ENCODE data around the gene PDE6B. TPM values are rescaled to one million over a fixed set of nuclear protein-coding genes. Genes with fewer than 3 reads are reported as not detected.

The PDE6B gene
- total and polyA plus RNA-seq, 2 of the 13 experiments (the other 11 are each of a cell fraction or from before 2014, with no cell fraction given) = 0.38 to 0.40 TPM

DNA sequence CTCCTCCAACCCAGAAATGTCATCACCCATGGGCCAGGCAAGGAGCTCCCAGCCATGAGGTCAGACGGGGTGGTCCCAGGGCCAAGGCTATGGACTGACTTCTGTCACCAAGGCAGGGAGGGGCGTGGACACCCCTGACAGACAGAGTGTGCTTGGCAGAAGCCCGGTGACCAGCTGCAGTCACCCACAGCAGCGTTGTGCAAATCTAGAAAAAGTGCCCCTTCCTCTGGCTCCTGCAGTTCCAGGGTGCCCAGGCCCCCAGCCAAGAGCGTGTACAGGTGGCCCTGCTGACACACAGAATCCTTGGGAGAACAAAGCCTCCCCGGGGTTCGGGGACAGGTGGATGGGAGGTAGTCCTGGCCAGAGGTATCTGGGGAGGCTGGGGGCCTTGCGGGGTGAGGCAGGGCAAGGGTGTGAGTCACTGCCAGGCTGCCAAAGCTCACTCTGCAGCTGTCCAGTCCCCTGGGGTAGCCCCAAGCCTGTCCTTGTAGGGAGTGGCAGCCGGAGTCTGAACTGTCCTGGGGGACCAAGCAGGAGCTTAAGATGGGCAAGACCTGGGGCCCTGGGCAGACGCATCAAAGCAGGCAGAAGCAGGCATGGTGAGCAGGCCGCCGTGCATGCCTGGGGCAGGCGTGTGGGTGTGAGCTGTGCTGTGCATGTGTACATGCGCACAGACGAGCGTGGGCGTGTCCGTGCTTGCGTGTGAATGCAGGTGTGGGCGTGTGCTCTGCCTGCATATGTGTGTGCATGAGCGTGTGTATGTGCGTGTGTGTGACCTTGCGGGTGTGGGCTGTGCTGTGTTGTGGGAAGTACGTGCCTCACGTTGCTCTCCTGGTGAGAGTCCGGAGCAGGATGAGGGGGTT is 52.3 kb downstream of the PDE6B start (continued):
- TF ChIP-seq, protein P1, sequence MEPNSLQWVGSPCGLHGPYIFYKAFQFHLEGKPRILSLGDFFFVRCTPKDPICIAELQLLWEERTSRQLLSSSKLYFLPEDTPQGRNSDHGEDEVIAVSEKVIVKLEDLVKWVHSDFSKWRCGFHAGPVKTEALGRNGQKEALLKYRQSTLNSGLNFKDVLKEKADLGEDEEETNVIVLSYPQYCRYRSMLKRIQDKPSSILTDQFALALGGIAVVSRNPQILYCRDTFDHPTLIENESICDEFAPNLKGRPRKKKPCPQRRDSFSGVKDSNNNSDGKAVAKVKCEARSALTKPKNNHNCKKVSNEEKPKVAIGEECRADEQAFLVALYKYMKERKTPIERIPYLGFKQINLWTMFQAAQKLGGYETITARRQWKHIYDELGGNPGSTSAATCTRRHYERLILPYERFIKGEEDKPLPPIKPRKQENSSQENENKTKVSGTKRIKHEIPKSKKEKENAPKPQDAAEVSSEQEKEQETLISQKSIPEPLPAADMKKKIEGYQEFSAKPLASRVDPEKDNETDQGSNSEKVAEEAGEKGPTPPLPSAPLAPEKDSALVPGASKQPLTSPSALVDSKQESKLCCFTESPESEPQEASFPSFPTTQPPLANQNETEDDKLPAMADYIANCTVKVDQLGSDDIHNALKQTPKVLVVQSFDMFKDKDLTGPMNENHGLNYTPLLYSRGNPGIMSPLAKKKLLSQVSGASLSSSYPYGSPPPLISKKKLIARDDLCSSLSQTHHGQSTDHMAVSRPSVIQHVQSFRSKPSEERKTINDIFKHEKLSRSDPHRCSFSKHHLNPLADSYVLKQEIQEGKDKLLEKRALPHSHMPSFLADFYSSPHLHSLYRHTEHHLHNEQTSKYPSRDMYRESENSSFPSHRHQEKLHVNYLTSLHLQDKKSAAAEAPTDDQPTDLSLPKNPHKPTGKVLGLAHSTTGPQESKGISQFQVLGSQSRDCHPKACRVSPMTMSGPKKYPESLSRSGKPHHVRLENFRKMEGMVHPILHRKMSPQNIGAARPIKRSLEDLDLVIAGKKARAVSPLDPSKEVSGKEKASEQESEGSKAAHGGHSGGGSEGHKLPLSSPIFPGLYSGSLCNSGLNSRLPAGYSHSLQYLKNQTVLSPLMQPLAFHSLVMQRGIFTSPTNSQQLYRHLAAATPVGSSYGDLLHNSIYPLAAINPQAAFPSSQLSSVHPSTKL (CRISPR knock-in tag; IDR thresholded peaks at IDR 0.05) = no peak
- TF ChIP-seq SRY (CRISPR knock-in tag; IDR thresholded peaks at IDR 0.05) (no peak), MXI1 (IDR thresholded peaks at IDR 0.05; ENCODE audit: borderline replicate concordance, low read depth, low read length) (peak; percentile 73; the same call in 2 of the 3 replicates), MYC (CRISPR knock-in tag; IDR thresholded peaks at IDR 0.05; ENCODE audit: borderline replicate concordance) (peak; percentile 49; the same call in 1 of the 2 replicates), SNRNP70 (IDR thresholded peaks at IDR 0.05; ENCODE audit: low read depth, low read length) (no peak), NRL (CRISPR knock-in tag; IDR thresholded peaks at IDR 0.05; ENCODE audit: borderline replicate concordance) (no peak; the same call in 1 of the 2 replicates), ZNF672 (CRISPR knock-in tag; IDR thresholded peaks at IDR 0.05) (0 out of 2 replicates have a peak, but pooled peaks have one; percentile 56), SAP130 (CRISPR knock-in tag; IDR thresholded peaks at IDR 0.05; ENCODE audit: low read depth) (peak; percentile 10; the same call in 1 of the 2 replicates), FOXA3 (CRISPR knock-in tag; IDR thresholded peaks at IDR 0.05) (peak; percentile 45; the same call in 1 of the 2 replicates), ZNF747 (CRISPR knock-in tag; IDR thresholded peaks at IDR 0.05; ENCODE audit: borderline replicate concordance) (no peak), NONO (IDR thresholded peaks at IDR 0.05) (no peak), NONO (CRISPR knock-in tag; conservative IDR thresholded peaks at IDR 0.05) (peak; percentile 53), RXRB (CRISPR knock-in tag; IDR thresholded peaks at IDR 0.05; ENCODE audit: borderline replicate concordance) (peak; percentile 43; the same call in 1 of the 2 replicates), FOSL2 (CRISPR knock-in tag; IDR thresholded peaks at IDR 0.05) (peak; percentile 54)
- TF ChIP-seq, protein P2, sequence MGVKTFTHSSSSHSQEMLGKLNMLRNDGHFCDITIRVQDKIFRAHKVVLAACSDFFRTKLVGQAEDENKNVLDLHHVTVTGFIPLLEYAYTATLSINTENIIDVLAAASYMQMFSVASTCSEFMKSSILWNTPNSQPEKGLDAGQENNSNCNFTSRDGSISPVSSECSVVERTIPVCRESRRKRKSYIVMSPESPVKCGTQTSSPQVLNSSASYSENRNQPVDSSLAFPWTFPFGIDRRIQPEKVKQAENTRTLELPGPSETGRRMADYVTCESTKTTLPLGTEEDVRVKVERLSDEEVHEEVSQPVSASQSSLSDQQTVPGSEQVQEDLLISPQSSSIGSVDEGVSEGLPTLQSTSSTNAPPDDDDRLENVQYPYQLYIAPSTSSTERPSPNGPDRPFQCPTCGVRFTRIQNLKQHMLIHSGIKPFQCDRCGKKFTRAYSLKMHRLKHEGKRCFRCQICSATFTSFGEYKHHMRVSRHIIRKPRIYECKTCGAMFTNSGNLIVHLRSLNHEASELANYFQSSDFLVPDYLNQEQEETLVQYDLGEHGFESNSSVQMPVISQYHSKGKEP (CRISPR knock-in tag; IDR thresholded peaks at IDR 0.05) = no peak
- TF ChIP-seq, protein P3, sequence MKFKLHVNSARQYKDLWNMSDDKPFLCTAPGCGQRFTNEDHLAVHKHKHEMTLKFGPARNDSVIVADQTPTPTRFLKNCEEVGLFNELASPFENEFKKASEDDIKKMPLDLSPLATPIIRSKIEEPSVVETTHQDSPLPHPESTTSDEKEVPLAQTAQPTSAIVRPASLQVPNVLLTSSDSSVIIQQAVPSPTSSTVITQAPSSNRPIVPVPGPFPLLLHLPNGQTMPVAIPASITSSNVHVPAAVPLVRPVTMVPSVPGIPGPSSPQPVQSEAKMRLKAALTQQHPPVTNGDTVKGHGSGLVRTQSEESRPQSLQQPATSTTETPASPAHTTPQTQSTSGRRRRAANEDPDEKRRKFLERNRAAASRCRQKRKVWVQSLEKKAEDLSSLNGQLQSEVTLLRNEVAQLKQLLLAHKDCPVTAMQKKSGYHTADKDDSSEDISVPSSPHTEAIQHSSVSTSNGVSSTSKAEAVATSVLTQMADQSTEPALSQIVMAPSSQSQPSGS (CRISPR knock-in tag; IDR thresholded peaks at IDR 0.05) = 0 out of 2 replicates have a peak, but pooled peaks have one; percentile 34
- TF ChIP-seq, protein P4, sequence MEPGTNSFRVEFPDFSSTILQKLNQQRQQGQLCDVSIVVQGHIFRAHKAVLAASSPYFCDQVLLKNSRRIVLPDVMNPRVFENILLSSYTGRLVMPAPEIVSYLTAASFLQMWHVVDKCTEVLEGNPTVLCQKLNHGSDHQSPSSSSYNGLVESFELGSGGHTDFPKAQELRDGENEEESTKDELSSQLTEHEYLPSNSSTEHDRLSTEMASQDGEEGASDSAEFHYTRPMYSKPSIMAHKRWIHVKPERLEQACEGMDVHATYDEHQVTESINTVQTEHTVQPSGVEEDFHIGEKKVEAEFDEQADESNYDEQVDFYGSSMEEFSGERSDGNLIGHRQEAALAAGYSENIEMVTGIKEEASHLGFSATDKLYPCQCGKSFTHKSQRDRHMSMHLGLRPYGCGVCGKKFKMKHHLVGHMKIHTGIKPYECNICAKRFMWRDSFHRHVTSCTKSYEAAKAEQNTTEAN (CRISPR knock-in tag; conservative IDR thresholded peaks at IDR 0.05) = 0 out of 2 replicates have a peak, but pooled peaks have one; percentile 45
- TF ChIP-seq, protein P5, sequence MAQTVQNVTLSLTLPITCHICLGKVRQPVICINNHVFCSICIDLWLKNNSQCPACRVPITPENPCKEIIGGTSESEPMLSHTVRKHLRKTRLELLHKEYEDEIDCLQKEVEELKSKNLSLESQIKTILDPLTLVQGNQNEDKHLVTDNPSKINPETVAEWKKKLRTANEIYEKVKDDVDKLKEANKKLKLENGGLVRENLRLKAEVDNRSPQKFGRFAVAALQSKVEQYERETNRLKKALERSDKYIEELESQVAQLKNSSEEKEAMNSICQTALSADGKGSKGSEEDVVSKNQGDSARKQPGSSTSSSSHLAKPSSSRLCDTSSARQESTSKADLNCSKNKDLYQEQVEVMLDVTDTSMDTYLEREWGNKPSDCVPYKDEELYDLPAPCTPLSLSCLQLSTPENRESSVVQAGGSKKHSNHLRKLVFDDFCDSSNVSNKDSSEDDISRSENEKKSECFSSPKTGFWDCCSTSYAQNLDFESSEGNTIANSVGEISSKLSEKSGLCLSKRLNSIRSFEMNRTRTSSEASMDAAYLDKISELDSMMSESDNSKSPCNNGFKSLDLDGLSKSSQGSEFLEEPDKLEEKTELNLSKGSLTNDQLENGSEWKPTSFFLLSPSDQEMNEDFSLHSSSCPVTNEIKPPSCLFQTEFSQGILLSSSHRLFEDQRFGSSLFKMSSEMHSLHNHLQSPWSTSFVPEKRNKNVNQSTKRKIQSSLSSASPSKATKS (CRISPR knock-in tag; IDR thresholded peaks at IDR 0.05) = no peak
